GM20000 (cell line): ENCODE data around the gene GTF2H1.

ENCODE experiments used
- DNase-seq: peaks from one replicate; pipeline ENCODE4 v3.0.0; 2012; ENCODE audit warnings: low spot score
- CTCF ChIP-seq: IDR thresholded peaks from 2 replicates; pipeline ENCODE4 v1.5.1; 2012; ENCODE audit warnings: mild to moderate bottlenecking, control low read depth; ENCODE audit errors: extremely low read depth, missing control alignments

The GTF2H1 gene

DNA sequence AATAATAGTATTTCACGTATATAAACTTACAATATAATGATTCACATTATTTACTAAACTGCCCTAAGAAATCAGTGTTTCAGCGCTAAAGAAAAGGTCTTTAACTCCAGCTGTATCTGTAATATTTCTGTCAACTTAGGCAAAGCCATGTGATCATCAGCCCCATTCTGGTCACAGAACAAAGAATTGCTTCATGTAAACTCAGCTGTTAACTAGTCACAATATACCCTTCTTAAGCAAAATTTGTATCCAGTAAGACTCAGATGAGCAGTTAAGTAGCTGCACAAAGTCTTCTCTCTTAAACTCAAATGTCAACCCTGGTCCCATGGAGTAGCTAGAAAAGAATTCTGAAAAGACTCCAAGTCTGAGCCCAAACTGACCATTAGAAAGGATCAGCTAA lies 27.1 kb upstream of the GTF2H1 start:
- TF ChIP-seq CTCF = no peak
- no peak for DNase-seq

DNA sequence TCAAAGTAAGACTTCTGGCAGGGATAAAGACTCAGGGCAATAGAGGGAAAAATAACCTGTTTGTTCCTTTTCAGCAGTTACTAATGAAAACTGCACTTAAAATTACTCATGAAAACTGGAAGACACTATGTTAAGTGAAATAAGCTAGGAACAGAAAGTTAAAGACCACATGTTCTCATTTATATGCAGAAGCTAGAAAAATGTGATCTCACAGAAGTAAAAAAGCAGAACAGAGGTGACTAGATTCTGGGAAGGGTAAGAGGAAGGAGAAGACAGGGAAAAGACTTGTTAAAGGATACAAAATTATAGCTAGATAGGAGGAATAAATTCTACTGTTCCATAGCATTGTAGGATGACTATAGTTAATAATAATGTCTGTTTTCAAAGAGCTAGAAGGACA lies 22.6 kb upstream of the GTF2H1 start:
- no peak for DNase-seq
- TF ChIP-seq CTCF = no peak

GRCh38 chr11:18304745-18305144 lies 17.6 kb upstream of the GTF2H1 start:
- no peak for TF ChIP-seq CTCF
- no peak for DNase-seq

GRCh38 chr11:18307461-18308139 lies 14.8 kb upstream of the GTF2H1 start:
- no peak for TF ChIP-seq CTCF
- no peak for DNase-seq

- no peak for TF ChIP-seq CTCF
- no peak for DNase-seq
These were observed 14.1 kb upstream of the GTF2H1 start for GRCh38 chr11:18308242-18308641.

DNA sequence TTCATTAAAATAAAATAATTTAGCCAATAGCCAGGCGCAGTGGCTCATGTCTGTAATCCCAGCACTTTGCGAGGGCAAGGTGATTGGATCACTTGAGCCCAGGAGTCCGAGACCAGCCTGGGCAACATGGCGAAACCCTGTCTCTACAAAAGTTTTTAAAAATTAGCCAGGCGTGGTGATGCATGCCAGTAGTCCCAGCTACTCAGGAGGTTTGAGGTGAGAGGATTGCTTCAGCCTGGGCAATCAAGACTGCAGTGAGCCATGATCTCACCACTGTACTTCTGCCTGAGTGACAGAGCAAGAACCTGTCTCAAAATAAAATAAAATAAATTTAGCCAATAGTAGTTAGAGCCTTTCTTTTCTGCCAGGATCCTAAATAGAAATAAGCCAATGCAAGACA lies 12.7 kb upstream of the GTF2H1 start:
- DNase-seq = no peak
- no peak for TF ChIP-seq CTCF

DNA sequence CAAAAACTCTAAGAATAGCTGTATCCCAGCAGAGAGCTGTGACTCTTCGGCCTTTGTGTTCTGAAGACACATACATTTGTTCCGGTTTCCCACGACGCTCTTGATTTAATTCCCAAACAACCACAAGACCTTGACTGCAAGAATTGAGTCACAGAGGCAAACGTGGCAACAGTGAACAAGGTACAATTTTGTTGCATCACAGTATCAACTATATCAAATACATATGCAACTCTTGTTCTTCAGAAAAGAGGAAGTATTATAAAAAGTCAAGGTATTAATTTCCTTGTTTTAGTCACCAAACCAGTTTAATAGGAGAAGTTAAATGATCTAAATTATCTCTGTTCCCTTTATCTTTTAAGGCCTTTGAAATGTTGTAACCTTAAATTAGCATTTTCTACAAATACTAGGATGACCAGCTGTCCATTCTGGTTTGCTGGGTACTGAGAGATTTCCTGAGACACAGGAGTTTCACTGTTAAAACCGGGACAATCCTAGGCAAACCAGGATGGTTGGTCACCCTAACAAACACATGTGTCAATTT lies 11.5 kb upstream of the GTF2H1 start:
- no peak for TF ChIP-seq CTCF
- peak; percentile 39 for DNase-seq
